C4-2B (cell line): ENCODE results near the gene GPR12.
"Not testable (repeated sequence)": the region's sequence is repeated elsewhere in the genome, so short reads cannot be mapped to it uniquely, and the experiment has no call there.

Experiments
- CTCF ChIP-seq: fragments of 450-650 bp; conservative IDR thresholded peaks from 2 replicates; pipeline ENCODE4 v1.5.1; 2017; ENCODE audit warnings: mild to moderate bottlenecking
- ZFX ChIP-seq: fragments of 450-650 bp; IDR thresholded peaks from 2 replicates; pipeline ENCODE4 v1.6.1; 2017

- not testable (repeated sequence) for TF ChIP-seq CTCF, ZFX
Observed at GRCh38 chr13:26723620-26724019, 37.0 kb downstream of the GPR12 start.
